Hepatocyte (in vitro differentiated cells): ENCODE measurements around the gene TEX26.

Experiments
- CTCF ChIP-seq: fragments of 200-600 bp; sonication (generic); IDR thresholded peaks from 2 replicates; pipeline ENCODE4 v1.5.1; 2016; ENCODE audit warnings: antibody characterized with exemption, mild to moderate bottlenecking; ENCODE audit not compliant: poor library complexity
- EZH2 ChIP-seq: fragments of 200-600 bp; sonication (generic); IDR thresholded peaks from 2 replicates; pipeline ENCODE4 v1.6.1; 2016; ENCODE audit warnings: antibody characterized with exemption, mild to moderate bottlenecking, borderline replicate concordance

GRCh38 chr13:31005066-31005465, 72.6 kb downstream of the TEX26 start:
- TF ChIP-seq CTCF (no peak), EZH2 (no peak)
